Neutrophil (primary cell): ENCODE measurements around the gene KIAA1328.

Experiments
- H3K27ac ChIP-seq: fragments of 200-600 bp; sonication (generic); 2 replicates; pipeline ENCODE4 v1.5.1; 2016; ENCODE audit warnings: mild to moderate bottlenecking, moderate library complexity
- H3K27me3 ChIP-seq: fragments of 200-600 bp; sonication (generic); 2 replicates; pipeline ENCODE4 v1.6.0; 2016; ENCODE audit warnings: mild to moderate bottlenecking
- H3K36me3 ChIP-seq: fragments of 200-600 bp; sonication (generic); 2 replicates; pipeline ENCODE4 v1.5.1; 2017
- H3K4me1 ChIP-seq, 2 experiments: fragments of 200-600 bp in 1 of 2; sonication (generic) in 1 of 2; 1 replicate in 1 of 2; 2 replicates in 1 of 2; pipeline versions ENCODE4 v1.5.1 to v1.6.1; 2013 to 2016; ENCODE audit warnings: low read depth in 1 of 2, low read length in 1 of 2, mild to moderate bottlenecking in 1 of 2, moderate library complexity in 1 of 2; ENCODE audit not compliant: control insufficient read depth in 1 of 2, insufficient read depth in 1 of 2
- H3K4me3 ChIP-seq, 2 experiments: fragments of 200-600 bp in 1 of 2; sonication (generic) in 1 of 2; 1 replicate in 1 of 2; 2 replicates in 1 of 2; pipeline ENCODE4 v1.5.1; 2013 to 2016; ENCODE audit warnings: low read depth in 1 of 2, low read length in 1 of 2, mild to moderate bottlenecking in 1 of 2, moderate library complexity in 1 of 2
- H3K9me3 ChIP-seq: fragments of 200-600 bp; sonication (generic); 2 replicates; pipeline ENCODE4 v1.5.1; 2016
- CTCF ChIP-seq: fragments of 200-600 bp; sonication (generic); IDR thresholded peaks from 2 replicates; pipeline ENCODE4 v1.5.1; 2016; ENCODE audit warnings: antibody characterized with exemption

The KIAA1328 gene

GRCh38 chr18:37252342-37252741 is 423.4 kb downstream of the KIAA1328 start:
- H3K27me3 ChIP-seq = peaks cover 75% of the 10 kb centered on the region
- H3K4me1 ChIP-seq = no peaks in the 10 kb centered on the region
- no peaks in the 10 kb centered on the region for H3K9me3 ChIP-seq
- no peak for TF ChIP-seq CTCF
- H3K4me3 ChIP-seq = no peak overlapping the region
- no peaks in the 10 kb centered on the region for H3K36me3 ChIP-seq
- no peak overlapping the region for H3K27ac ChIP-seq

DNA sequence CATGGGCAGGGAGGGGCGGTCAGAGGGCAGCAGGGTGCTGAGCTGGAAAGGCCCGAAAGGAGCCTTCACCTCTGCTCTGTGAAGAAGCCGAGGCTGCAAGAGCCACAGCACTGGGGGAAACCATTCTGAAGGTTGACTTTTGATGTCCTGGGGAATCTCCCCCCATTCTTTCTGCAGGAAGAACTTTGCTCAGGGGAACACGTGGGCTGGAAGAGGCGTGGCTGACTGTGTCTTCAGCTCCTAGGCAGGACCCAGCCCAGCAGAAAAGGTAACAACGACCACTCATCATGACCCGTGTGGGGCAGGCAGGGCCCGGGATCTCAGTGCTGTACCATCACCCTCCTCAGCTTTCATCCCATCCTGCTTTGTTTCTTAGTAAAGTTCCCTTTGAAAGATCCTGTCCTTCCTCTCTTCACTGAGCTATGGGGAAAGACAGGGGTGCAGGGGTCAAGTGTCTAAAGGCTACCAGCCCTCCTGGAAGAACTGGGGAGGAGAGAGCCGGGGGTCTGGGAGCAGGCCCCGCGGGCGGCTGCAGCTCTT is 424.0 kb downstream of the KIAA1328 start:
- Histone ChIP-seq H3K4me1 (no peaks in the 10 kb centered on the region), H3K36me3 (no peaks in the 10 kb centered on the region), H3K4me3 (no peak overlapping the region), H3K9me3 (no peaks in the 10 kb centered on the region), H3K27me3 (peaks cover 80% of the 10 kb centered on the region), H3K27ac (no peak overlapping the region)
- no peak for TF ChIP-seq CTCF

GRCh38 chr18:37253394-37254235 is 424.7 kb downstream of the KIAA1328 start:
- H3K4me3 ChIP-seq = no peak overlapping the region
- H3K27me3 ChIP-seq = peaks cover 87% of the 10 kb centered on the region
- no peaks in the 10 kb centered on the region for H3K9me3 ChIP-seq
- TF ChIP-seq CTCF = no peak
- no peaks in the 10 kb centered on the region for H3K36me3 ChIP-seq
- no peak overlapping the region for H3K27ac ChIP-seq
- H3K4me1 ChIP-seq = no peaks in the 10 kb centered on the region

- Histone ChIP-seq H3K36me3 (no peaks in the 10 kb centered on the region), H3K9me3 (no peaks in the 10 kb centered on the region), H3K27me3 (peaks cover 94% of the 10 kb centered on the region), H3K4me3 (no peak overlapping the region), H3K27ac (no peak overlapping the region), H3K4me1 (no peaks in the 10 kb centered on the region)
- no peak for TF ChIP-seq CTCF
Observed at GRCh38 chr18:37254236-37254754, 425.4 kb downstream of the KIAA1328 start.

GRCh38 chr18:37254973-37255372 is 426.0 kb downstream of the KIAA1328 start:
- H3K9me3 ChIP-seq = no peaks in the 10 kb centered on the region
- H3K4me3 ChIP-seq = no peak overlapping the region
- no peak overlapping the region for H3K27ac ChIP-seq
- H3K4me1 ChIP-seq = no peaks in the 10 kb centered on the region
- TF ChIP-seq CTCF = no peak
- H3K27me3 ChIP-seq = peaks cover 91% of the 10 kb centered on the region
- no peaks in the 10 kb centered on the region for H3K36me3 ChIP-seq
